Panc1 (cell line): ENCODE results near the gene NRBF2. TPM values are rescaled to one million over a fixed set of nuclear protein-coding genes. Genes with fewer than 3 reads are reported as not detected.

Experiments used
- ATAC-seq: fragments of 200-7000 bp; cut with Tn5 transposase; 2 replicates; pipeline ENCODE4 v1.9.1; 2020; ENCODE audit warnings: mild to moderate bottlenecking, moderate library complexity
- BruUV-seq: library from RNA; stranded (reverse); fragments of 400-500 nt; replicated peaks from 2 replicates; lab custom pipeline; 2021; lab: Mats Ljungman, UMichigan
- CTCF ChIA-PET: fragments of 300-600 bp; sonication (Branson Sonifier 250); formaldehyde crosslinking; loops from one replicate; lab custom pipeline; 2022; ENCODE audit warnings: antibody characterized with exemption; lab: Charles Lee
- POLR2A ChIA-PET: fragments of 300-600 bp; sonication (Branson Sonifier 250); formaldehyde crosslinking; loops from one replicate; lab custom pipeline; 2022; ENCODE audit warnings: antibody characterized with exemption; lab: Charles Lee
- DNase-seq: peaks from one replicate; pipeline ENCODE4 v3.0.0-alpha.2; 2010; ENCODE audit warnings: low read depth, low spot score
- H3K27ac ChIP-seq: 2 replicates; pipeline ENCODE4 v1.5.1; 2011; ENCODE audit warnings: mild to moderate bottlenecking, low read length, inconsistent platforms
- H3K27me3 ChIP-seq: fragments of 200-500 bp; sonication (Bioruptor generic); 2 replicates; pipeline ENCODE4 v1.6.0; 2014; ENCODE audit warnings: low read length, inconsistent platforms; ENCODE audit not compliant: control insufficient read depth, insufficient read depth
- H3K36me3 ChIP-seq: fragments of 200-500 bp; sonication (Bioruptor generic); 2 replicates; pipeline ENCODE4 v1.5.1; 2014; ENCODE audit warnings: inconsistent platforms, mild to moderate bottlenecking, low read length, moderate library complexity; ENCODE audit not compliant: control insufficient read depth, insufficient read depth
- H3K4me1 ChIP-seq: 2 replicates; pipeline ENCODE4 v1.5.1; 2011; ENCODE audit warnings: inconsistent platforms, mild to moderate bottlenecking, low read length, moderate library complexity; ENCODE audit not compliant: control insufficient read depth, insufficient read depth
- H3K4me3 ChIP-seq, 2 experiments: 2 replicates each; pipeline ENCODE4 v1.5.1; 2011 to 2012; ENCODE audit warnings: low read depth in 2 of 2, low read length in 2 of 2, mild to moderate bottlenecking in 2 of 2, inconsistent platforms in 1 of 2, moderate library complexity in 1 of 2
- H3K9me3 ChIP-seq: fragments of 200-500 bp; sonication (Bioruptor generic); 2 replicates; pipeline ENCODE4 v1.5.1; 2014; ENCODE audit warnings: low read depth, mild to moderate bottlenecking, inconsistent platforms, low read length, moderate library complexity; ENCODE audit not compliant: control insufficient read depth, insufficient read depth
- CTCF ChIP-seq: fragments of 450-650 bp; IDR thresholded peaks from 2 replicates; pipeline ENCODE4 v1.5.1; 2017; ENCODE audit warnings: mild to moderate bottlenecking
- POLR2AphosphoS5 ChIP-seq: IDR thresholded peaks from 2 replicates; pipeline ENCODE4 v1.6.1; 2012; ENCODE audit warnings: mild to moderate bottlenecking, low read depth, low read length, moderate library complexity
- SIN3A ChIP-seq: IDR thresholded peaks from 2 replicates; pipeline ENCODE4 v1.6.1; 2012; ENCODE audit warnings: low read depth, mild to moderate bottlenecking, low read length, moderate library complexity, borderline replicate concordance; ENCODE audit not compliant: insufficient read depth
- TCF7L2 ChIP-seq: IDR thresholded peaks from 2 replicates; pipeline ENCODE4 v1.6.1; 2011; ENCODE audit warnings: mild to moderate bottlenecking, low read depth, low read length, inconsistent platforms
- in situ Hi-C: cut with HindIII; loops from 2 replicates; pipeline ENCODE4 v1.10.0; 2016; ENCODE audit warnings: low sequenced_read_pairs, low pct_unique_long_range_greater_than_20kb
- intact Hi-C: fragments of 100-400 bp; cut with micrococcal nuclease; formaldehyde crosslinking; loops from one replicate; pipeline ENCODE4 v1.10.0; 2022; ENCODE audit not compliant: unreplicated experiment
- total RNA-seq: library from RNA; stranded (reverse); gene quantifications from one replicate; pipeline ENCODE4 v1.2.1, GENCODE V29; 2021; ENCODE audit not compliant: unreplicated experiment
- TF ChIP-seq, protein P1 (sequence below), 2 experiments: IDR thresholded peaks; 2 replicates each; pipeline ENCODE4 v1.6.1; 2011 to 2012; ENCODE audit warnings: low read depth in 2 of 2, control low read depth in 1 of 2, low read length in 1 of 2, mild to moderate bottlenecking in 1 of 2, moderate library complexity in 1 of 2; ENCODE audit not compliant: insufficient read depth in 1 of 2

NRBF2 gene
- total RNA-seq, 1 experiment from 2014 or later: 25.7 TPM

GRCh38 chr10:63093227-63093626 lies 39.9 kb upstream of the NRBF2 start:
- ATAC-seq (no peak), DNase-seq (no peak)
- intact Hi-C loops (no loop called here), in situ Hi-C loops (no loop called here)
- TF ChIP-seq CTCF (no peak), POLR2AphosphoS5 (no peak), TCF7L2 (no peak), SIN3A (no peak)
- TF ChIP-seq, protein P1, sequence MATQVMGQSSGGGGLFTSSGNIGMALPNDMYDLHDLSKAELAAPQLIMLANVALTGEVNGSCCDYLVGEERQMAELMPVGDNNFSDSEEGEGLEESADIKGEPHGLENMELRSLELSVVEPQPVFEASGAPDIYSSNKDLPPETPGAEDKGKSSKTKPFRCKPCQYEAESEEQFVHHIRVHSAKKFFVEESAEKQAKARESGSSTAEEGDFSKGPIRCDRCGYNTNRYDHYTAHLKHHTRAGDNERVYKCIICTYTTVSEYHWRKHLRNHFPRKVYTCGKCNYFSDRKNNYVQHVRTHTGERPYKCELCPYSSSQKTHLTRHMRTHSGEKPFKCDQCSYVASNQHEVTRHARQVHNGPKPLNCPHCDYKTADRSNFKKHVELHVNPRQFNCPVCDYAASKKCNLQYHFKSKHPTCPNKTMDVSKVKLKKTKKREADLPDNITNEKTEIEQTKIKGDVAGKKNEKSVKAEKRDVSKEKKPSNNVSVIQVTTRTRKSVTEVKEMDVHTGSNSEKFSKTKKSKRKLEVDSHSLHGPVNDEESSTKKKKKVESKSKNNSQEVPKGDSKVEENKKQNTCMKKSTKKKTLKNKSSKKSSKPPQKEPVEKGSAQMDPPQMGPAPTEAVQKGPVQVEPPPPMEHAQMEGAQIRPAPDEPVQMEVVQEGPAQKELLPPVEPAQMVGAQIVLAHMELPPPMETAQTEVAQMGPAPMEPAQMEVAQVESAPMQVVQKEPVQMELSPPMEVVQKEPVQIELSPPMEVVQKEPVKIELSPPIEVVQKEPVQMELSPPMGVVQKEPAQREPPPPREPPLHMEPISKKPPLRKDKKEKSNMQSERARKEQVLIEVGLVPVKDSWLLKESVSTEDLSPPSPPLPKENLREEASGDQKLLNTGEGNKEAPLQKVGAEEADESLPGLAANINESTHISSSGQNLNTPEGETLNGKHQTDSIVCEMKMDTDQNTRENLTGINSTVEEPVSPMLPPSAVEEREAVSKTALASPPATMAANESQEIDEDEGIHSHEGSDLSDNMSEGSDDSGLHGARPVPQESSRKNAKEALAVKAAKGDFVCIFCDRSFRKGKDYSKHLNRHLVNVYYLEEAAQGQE (IDR thresholded peaks at IDR 0.05; ENCODE audit: insufficient read depth in 1 of 2, low read depth in 2 of 2, low read length in 1 of 2): no peak
- Histone ChIP-seq H3K4me1 (no peaks in the 10 kb centered on the region), H3K4me3 (no peak overlapping the region), H3K9me3 (no peaks in the 10 kb centered on the region), H3K27ac (no peak overlapping the region), H3K36me3 (no peaks in the 10 kb centered on the region), H3K27me3 (no peaks in the 10 kb centered on the region; the same call in 1 of the 2 replicates)
- CTCF ChIA-PET: interaction anchor here (1.1 kb wide), 1 partner anchor 8 kb away, joined by 3 read pairs; no protein-coding TSS in a partner anchor
- BruUV-seq: no TSS peak
- POLR2A ChIA-PET: no interaction called here

DNA sequence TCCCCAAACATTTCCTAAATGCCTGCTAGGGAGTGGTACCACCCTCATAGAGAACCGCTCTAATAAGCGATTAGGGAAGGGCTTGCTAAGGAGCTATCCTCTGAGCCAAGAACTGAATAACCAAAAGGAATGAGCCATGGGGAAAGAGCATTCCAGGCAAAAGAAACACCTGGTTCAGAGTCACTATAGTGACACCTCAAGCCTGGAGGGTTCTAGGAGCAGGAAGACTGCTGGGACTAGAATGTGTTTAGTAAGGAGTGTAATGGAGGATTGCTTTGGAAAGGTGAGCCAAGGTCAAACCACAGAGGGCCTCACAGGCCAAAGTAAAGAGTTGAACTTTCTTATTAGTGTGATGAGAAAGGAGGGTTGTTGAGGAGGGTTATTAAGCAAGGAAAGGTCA lies 38.7 kb upstream of the NRBF2 start:
- Histone ChIP-seq H3K4me3 (no peak overlapping the region), H3K36me3 (no peaks in the 10 kb centered on the region), H3K4me1 (no peaks in the 10 kb centered on the region), H3K9me3 (no peaks in the 10 kb centered on the region), H3K27ac (no peak overlapping the region), H3K27me3 (no peaks in the 10 kb centered on the region; the same call in 1 of the 2 replicates)
- POLR2A ChIA-PET: no interaction called here
- BruUV-seq: no TSS peak
- ATAC-seq (no peak), DNase-seq (no peak)
- CTCF ChIA-PET: interaction anchor here (1.1 kb wide), 1 partner anchor 10 kb away, joined by 3 read pairs; no protein-coding TSS in a partner anchor
- TF ChIP-seq CTCF: no peak
- no peak for TF ChIP-seq POLR2AphosphoS5
- no peak for TF ChIP-seq TCF7L2
- TF ChIP-seq, protein P1 (IDR thresholded peaks at IDR 0.05; ENCODE audit: insufficient read depth in 1 of 2, low read depth in 2 of 2, low read length in 1 of 2): no peak
- TF ChIP-seq SIN3A: no peak
- intact Hi-C loops (no loop called here), in situ Hi-C loops (no loop called here)
